Upper lobe of left lung (tissue), 4 donors: Measurements from ENCODE around the gene HSP90B1.

Source experiments
- CTCF ChIP-seq, 6 experiments: fragments of 450-650 bp in 4 of 6; fragments of 200-600 bp in 2 of 6; sonication (generic) in 2 of 6; IDR thresholded peaks; one replicate each; pipeline ENCODE4 v1.5.1; 2016 to 2019; ENCODE audit warnings: antibody characterized with exemption in 6 of 6
- EP300 ChIP-seq, 4 donors: sonication (generic); formaldehyde crosslinking; IDR thresholded peaks; one replicate each; pipeline ENCODE4 v1.5.1; 2017; ENCODE audit warnings: antibody characterized with exemption in 4 of 4, control low read depth in 2 of 4
- POLR2A ChIP-seq, 4 donors: fragments of 450-650 bp; IDR thresholded peaks; one replicate each; pipeline ENCODE4 v1.5.1; 2016 to 2017; ENCODE audit warnings: antibody characterized with exemption in 4 of 4, mild to moderate bottlenecking in 2 of 4

DNA sequence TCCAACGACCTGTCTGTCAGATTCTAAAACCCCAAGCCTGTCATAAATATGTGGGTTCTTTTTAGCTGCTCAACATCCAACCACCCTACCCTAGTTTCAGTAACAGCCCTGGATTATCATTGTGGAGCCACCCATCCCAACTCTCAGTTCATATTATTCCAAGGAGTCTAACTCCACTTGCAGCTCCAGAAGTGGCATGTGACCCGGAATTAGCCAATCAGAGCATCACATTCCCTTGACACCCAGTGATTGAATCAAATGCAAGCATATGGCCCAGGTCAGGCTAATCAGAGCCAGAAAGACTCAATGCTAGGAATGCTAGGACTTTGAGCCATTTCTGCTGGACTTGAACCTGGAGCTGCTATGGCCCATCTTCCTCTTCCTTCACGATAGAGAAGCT is 17.1 kb upstream of the HSP90B1 start:
- TF ChIP-seq CTCF (IDR thresholded peaks at IDR 0.05) = no peak
- TF ChIP-seq POLR2A (IDR thresholded peaks at IDR 0.05) = no peak
- TF ChIP-seq EP300 (IDR thresholded peaks at IDR 0.05) = no peak
